K562 (cell line): ENCODE data around the gene ZNF609. TPM values are rescaled to one million over a fixed set of nuclear protein-coding genes. Genes with fewer than 3 reads are reported as not detected.

Source experiments
- BHLHE40 ChIP-seq: IDR thresholded peaks from 2 replicates; pipeline ENCODE4 v1.6.1; 2011; ENCODE audit warnings: low read length, improper control_type of control experiment
- BRD4 ChIP-seq: fragments of 200-600 bp; sonication (generic); IDR thresholded peaks from 2 replicates; pipeline ENCODE4 v1.6.1; 2017; ENCODE audit warnings: inconsistent platforms
- CHCHD3 ChIP-seq: fragments of 250-450 bp; sonication (Bioruptor Pico); IDR thresholded peaks from 2 replicates; pipeline ENCODE4 v2.1.2; 2022; ENCODE audit warnings: mild to moderate bottlenecking
- CTCFL ChIP-seq: IDR thresholded peaks from 2 replicates; pipeline ENCODE4 v1.6.1; 2011; ENCODE audit warnings: borderline replicate concordance, low read depth, mild to moderate bottlenecking, moderate library complexity, low read length; ENCODE audit not compliant: insufficient read depth, poor library complexity, severe bottlenecking
- GMEB1 ChIP-seq: fragments of 250-450 bp; sonication (Bioruptor Pico); IDR thresholded peaks from 2 replicates; pipeline ENCODE4 v1.4.0; 2020; ENCODE audit warnings: mild to moderate bottlenecking
- GTF2A2 ChIP-seq: IDR thresholded peaks from 2 replicates; pipeline ENCODE4 v1.6.1; 2016; ENCODE audit warnings: mild to moderate bottlenecking, missing genetic modification characterization, missing compliant biosample characterization
- HDAC1 ChIP-seq, 2 experiments: fragments of 450-650 bp; IDR thresholded peaks; 2 replicates each; pipeline ENCODE4 v1.6.1; 2016 to 2017; ENCODE audit warnings: inconsistent platforms in 1 of 2, mild to moderate bottlenecking in 1 of 2, moderate library complexity in 1 of 2
- HEY1 ChIP-seq: fragments of 250-450 bp; sonication (Bioruptor Pico); IDR thresholded peaks from 2 replicates; pipeline ENCODE4 v1.5.0; 2020; ENCODE audit warnings: mild to moderate bottlenecking, moderate library complexity, borderline replicate concordance
- KAT7 ChIP-seq: sonication (generic); formaldehyde crosslinking; IDR thresholded peaks from 2 replicates; pipeline ENCODE4 v1.8.0; 2022; ENCODE audit warnings: missing genetic modification reagents, mild to moderate bottlenecking, borderline replicate concordance
- KHSRP ChIP-seq: fragments of 450-650 bp; IDR thresholded peaks from 2 replicates; pipeline ENCODE4 v1.6.1; 2017
- RAD51 ChIP-seq: fragments of 450-650 bp; IDR thresholded peaks from 2 replicates; pipeline ENCODE4 v1.7.1; 2016; ENCODE audit warnings: low read depth, mild to moderate bottlenecking, borderline replicate concordance
- RBM15 ChIP-seq: fragments of 200-400 bp; formaldehyde crosslinking; IDR thresholded peaks from 2 replicates; pipeline ENCODE4 v1.6.1; 2018; ENCODE audit warnings: mild to moderate bottlenecking, low read length, moderate library complexity; ENCODE audit not compliant: insufficient read depth
- RBM25 ChIP-seq: fragments of 200-400 bp; formaldehyde crosslinking; IDR thresholded peaks from 2 replicates; pipeline ENCODE4 v1.6.1; 2018; ENCODE audit warnings: low read length, low read depth, moderate library complexity; ENCODE audit not compliant: severe bottlenecking
- TFAP4 ChIP-seq: sonication (generic); formaldehyde crosslinking; IDR thresholded peaks from 2 replicates; pipeline ENCODE4 v1.8.0; 2022; ENCODE audit warnings: missing genetic modification reagents, mild to moderate bottlenecking, moderate library complexity, borderline replicate concordance
- ZBTB33 ChIP-seq: sonication (generic); formaldehyde crosslinking; IDR thresholded peaks from 2 replicates; pipeline ENCODE4 v1.8.1; 2023; ENCODE audit warnings: mild to moderate bottlenecking, missing genetic modification reagents
- ZMIZ1 ChIP-seq, 2 experiments: fragments of 150-350 bp in 1 of 2; IDR thresholded peaks; 2 replicates each; pipeline ENCODE4 v1.6.1; 2012 to 2016; ENCODE audit warnings: low read depth in 2 of 2, low read length in 2 of 2, mild to moderate bottlenecking in 1 of 2, moderate library complexity in 1 of 2
- ZNF212 ChIP-seq: fragments of 450-650 bp; formaldehyde crosslinking; IDR thresholded peaks from 2 replicates; pipeline ENCODE4 v1.4.0; 2020; ENCODE audit warnings: mild to moderate bottlenecking
- ZNF354B ChIP-seq: fragments of 250-450 bp; sonication (Bioruptor Pico); IDR thresholded peaks from 2 replicates; pipeline ENCODE4 v1.4.0; 2020
- ZNF668 ChIP-seq: fragments of 250-450 bp; sonication (Bioruptor Pico); IDR thresholded peaks from 2 replicates; pipeline ENCODE4 v1.8.0; 2022; ENCODE audit warnings: mild to moderate bottlenecking, inconsistent platforms
- polyA plus RNA-seq, 8 experiments: library from polyadenylated mRNA; depleted of rRNA in 4 of 8; stranded (reverse) in 5 of 8; unstranded in 3 of 8; fragments of >200 nt; fragmentation: Nextera tagmentation in 2 of 8; fragmentation: Illumina TruSeq in 1 of 8; extraction: Ambion mirVana in 2 of 8; extraction: Trizol in 1 of 8; gene quantifications; 2 replicates each; pipeline versions ENCODE4 v1.2.1 to v1.2.3, GENCODE V29; 2011 to 2014; ENCODE audit warnings: inconsistent platforms in 1 of 8, missing spikeins in 1 of 8
- total RNA-seq, 7 experiments: library from RNA; depleted of rRNA in 6 of 7; stranded (reverse); fragments of >200 nt in 6 of 7; fragmentation: Illumina TruSeq in 2 of 7; extraction: Trizol in 2 of 7; gene quantifications; 2 replicates each; pipeline versions ENCODE4 v1.2.1 to v1.2.3, GENCODE V29; 2011 to 2021; ENCODE audit warnings: low replicate concordance in 1 of 7

ZNF609 gene
- total and polyA plus RNA-seq, 9 of the 15 experiments (the other 6 are each of a cell fraction or from before 2014, with no cell fraction given): 3.0 to 38.7 (median 17.8) TPM

- no peak for TF ChIP-seq CTCFL
- TF ChIP-seq ZBTB33: peak; percentile 65
- no peak for TF ChIP-seq ZNF354B (CRISPR knock-in tag)
- TF ChIP-seq RBM15: no peak
- TF ChIP-seq KHSRP: peak; percentile 81; the same call in 1 of the 2 replicates
- TF ChIP-seq RAD51: 0 out of 2 replicates have a peak, but pooled peaks have one; percentile 33
- TF ChIP-seq ZNF212: no peak
- no peak for TF ChIP-seq CHCHD3
- peak; percentile 85 for TF ChIP-seq TFAP4 (CRISPR knock-in tag)
- no peak for TF ChIP-seq GTF2A2
- no peak for TF ChIP-seq RBM25
- TF ChIP-seq HEY1 (CRISPR knock-in tag): peak; percentile 94
- TF ChIP-seq ZMIZ1 (IDR thresholded peaks at IDR 0.05; ENCODE audit: low read depth in 2 of 2, low read length in 2 of 2): peak in 1 of 2 experiments; percentile 97; a peak in 2 of 4 replicates
- TF ChIP-seq KAT7: no peak; the same call in 1 of the 2 replicates
- no peak for TF ChIP-seq ZNF668 (CRISPR knock-in tag)
- TF ChIP-seq BHLHE40: peak; percentile 75
- no peak for TF ChIP-seq BRD4
- TF ChIP-seq GMEB1 (CRISPR knock-in tag): peak; percentile 52
- TF ChIP-seq HDAC1 (IDR thresholded peaks at IDR 0.05): peak; percentile 26 to 99; a peak in 3 of 4 replicates
These were observed 235.2 kb downstream of the ZNF609 start (continued) for GRCh38 chr15:64695561-64695992.
